ENCODE results near the gene CD248.

Gene CD248

DNA sequence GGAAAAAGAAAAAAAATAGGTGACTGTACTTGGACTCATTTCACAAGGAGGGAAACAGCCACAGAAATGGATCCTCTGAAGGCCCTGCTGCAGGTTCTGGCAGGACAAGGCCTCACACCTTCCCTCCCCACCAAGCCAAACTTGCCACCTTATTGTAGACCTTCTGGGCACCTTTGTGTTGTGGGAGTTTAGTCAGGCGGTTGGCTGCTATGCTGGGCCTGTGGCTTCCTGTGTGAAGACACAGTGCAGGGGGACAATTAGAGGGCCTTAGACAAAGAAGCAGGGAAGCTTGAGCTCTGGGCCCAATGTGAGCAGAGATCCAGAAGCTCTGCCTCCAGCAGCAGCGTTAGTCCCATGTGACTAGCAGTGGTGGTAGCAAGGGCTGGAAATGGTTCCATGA is 44.2 kb downstream of the CD248 start:
- Histone ChIP-seq H3K9ac (ENCODE audit: low read length) (no peak overlapping the region), H3K9me3 (ENCODE audit: insufficient read depth, low read length) (no peaks in the 10 kb centered on the region), H2AFZ (ENCODE audit: low read depth, low read length, severe bottlenecking) (no peak overlapping the region), H4K20me1 (ENCODE audit: low read depth, low read length) (no peaks in the 10 kb centered on the region; the same call in 1 of the 2 replicates), H3K4me2 (ENCODE audit: low read depth, low read length, poor library complexity, severe bottlenecking) (no peak overlapping the region), H3K27ac (ENCODE audit: low read depth, low read length) (no peak overlapping the region), H3F3A (ENCODE audit: insufficient read depth) (peaks cover 6% of the 10 kb centered on the region), H3K36me3 (ENCODE audit: low read length) (0 out of 2 replicates have a peak, but pooled peaks cover 5% of the 10 kb centered on the region), H3K79me2 (ENCODE audit: insufficient read depth, low read length) (peaks cover 24% of the 10 kb centered on the region), H3K4me3 (ENCODE audit: insufficient read depth, low read length, poor library complexity, severe bottlenecking) (no peak overlapping the region), H3K27me3 (ENCODE audit: low read length) (no peaks in the 10 kb centered on the region), H3K9me2 (replicated peaks; ENCODE audit: insufficient read depth, low read length) (no peaks in the 10 kb centered on the region)
- TF ChIP-seq, protein P1, sequence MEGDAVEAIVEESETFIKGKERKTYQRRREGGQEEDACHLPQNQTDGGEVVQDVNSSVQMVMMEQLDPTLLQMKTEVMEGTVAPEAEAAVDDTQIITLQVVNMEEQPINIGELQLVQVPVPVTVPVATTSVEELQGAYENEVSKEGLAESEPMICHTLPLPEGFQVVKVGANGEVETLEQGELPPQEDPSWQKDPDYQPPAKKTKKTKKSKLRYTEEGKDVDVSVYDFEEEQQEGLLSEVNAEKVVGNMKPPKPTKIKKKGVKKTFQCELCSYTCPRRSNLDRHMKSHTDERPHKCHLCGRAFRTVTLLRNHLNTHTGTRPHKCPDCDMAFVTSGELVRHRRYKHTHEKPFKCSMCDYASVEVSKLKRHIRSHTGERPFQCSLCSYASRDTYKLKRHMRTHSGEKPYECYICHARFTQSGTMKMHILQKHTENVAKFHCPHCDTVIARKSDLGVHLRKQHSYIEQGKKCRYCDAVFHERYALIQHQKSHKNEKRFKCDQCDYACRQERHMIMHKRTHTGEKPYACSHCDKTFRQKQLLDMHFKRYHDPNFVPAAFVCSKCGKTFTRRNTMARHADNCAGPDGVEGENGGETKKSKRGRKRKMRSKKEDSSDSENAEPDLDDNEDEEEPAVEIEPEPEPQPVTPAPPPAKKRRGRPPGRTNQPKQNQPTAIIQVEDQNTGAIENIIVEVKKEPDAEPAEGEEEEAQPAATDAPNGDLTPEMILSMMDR (IDR thresholded peaks at IDR 0.05; ENCODE audit: insufficient read depth, low read length, poor library complexity, severe bottlenecking): no peak
- no peak for TF ChIP-seq EZH2phosphoT487 (conservative IDR thresholded peaks at IDR 0.05; ENCODE audit: low read length)

DNA sequence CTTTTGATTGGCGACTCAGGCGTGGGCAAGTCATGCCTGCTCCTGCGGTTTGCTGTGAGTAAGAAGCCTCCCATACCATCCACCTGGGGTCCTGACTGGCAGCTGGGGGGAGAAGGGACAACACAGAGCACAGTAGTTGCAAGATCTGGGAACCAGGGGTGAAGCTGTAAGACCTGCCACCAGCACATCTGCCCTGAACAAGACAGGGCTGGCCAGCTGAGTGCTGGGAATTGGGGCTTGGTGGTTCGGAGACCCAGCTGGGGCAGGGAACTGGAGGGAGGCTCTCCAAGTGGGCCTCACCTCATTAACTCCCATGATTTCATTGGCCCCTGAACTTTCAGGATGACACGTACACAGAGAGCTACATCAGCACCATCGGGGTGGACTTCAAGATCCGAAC is 45.0 kb downstream of the CD248 start:
- peaks cover 24% of the 10 kb centered on the region for H3K79me2 ChIP-seq (ENCODE audit: insufficient read depth, low read length)
- TF ChIP-seq EZH2phosphoT487 (conservative IDR thresholded peaks at IDR 0.05; ENCODE audit: low read length): no peak
- TF ChIP-seq, protein P1 (IDR thresholded peaks at IDR 0.05; ENCODE audit: insufficient read depth, low read length, poor library complexity, severe bottlenecking): no peak
- no peaks in the 10 kb centered on the region for H3K27me3 ChIP-seq (ENCODE audit: low read length)
- no peaks in the 10 kb centered on the region; the same call in 1 of the 2 replicates for H4K20me1 ChIP-seq (ENCODE audit: low read depth, low read length)
- no peak overlapping the region for H3K27ac ChIP-seq (ENCODE audit: low read depth, low read length)
- no peak overlapping the region for H3K4me3 ChIP-seq (ENCODE audit: insufficient read depth, low read length, poor library complexity, severe bottlenecking)
- H3K4me2 ChIP-seq (ENCODE audit: low read depth, low read length, poor library complexity, severe bottlenecking): no peak overlapping the region
- H3K9ac ChIP-seq (ENCODE audit: low read length): no peak overlapping the region
- H3K9me2 ChIP-seq (replicated peaks; ENCODE audit: insufficient read depth, low read length): no peaks in the 10 kb centered on the region
- no peak overlapping the region for H2AFZ ChIP-seq (ENCODE audit: low read depth, low read length, severe bottlenecking)
- peaks cover 6% of the 10 kb centered on the region for H3F3A ChIP-seq (ENCODE audit: insufficient read depth)
- H3K36me3 ChIP-seq (ENCODE audit: low read length): 0 out of 2 replicates have a peak, but pooled peaks cover 5% of the 10 kb centered on the region
- no peaks in the 10 kb centered on the region for H3K9me3 ChIP-seq (ENCODE audit: insufficient read depth, low read length)

DNA sequence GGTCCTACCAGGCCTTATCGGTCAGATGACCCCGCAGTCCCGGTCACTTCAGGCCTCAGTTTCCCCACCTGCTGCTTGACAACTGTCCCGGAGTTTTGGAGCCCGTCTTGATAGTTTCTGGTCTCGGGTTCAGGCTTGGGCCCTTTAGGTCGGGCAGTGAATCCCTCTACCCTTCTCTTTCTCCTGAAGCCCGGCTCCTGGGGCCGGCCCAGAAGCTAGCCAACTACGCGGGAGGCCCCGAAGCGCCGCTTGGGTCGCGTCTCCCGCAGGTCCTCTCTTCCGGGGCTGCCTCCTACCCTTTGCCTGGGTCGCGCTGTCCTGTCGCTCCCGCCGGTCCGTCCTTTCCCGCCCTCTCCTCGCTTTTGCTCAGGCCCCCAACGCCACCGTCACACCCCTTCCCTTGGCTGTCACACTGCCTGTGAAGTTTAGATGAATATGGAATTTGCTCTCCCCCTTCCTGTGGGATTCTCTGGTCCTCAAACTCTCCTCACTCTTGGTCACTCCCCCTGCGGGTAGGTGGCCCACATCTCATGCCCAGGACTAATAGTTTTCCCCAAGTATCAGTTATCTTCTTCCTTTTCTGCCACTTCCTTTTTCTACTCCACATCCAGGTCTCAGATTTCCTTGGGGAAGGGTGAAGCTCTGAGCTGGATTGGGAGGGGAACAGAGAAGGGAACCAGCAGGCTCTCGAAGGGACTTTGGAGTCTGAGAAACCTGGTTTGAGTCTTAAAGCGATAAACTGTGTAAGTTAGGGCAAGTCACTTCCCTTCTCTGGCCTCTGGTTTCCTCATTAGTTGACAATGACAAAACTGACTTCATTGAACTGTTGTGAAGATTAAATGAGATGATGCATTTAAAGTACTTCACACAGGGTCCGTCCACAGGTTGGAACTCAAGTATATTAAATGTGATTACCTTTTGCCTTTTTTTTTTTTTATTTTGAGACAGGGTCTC is 47.6 kb downstream of the CD248 start:
- H2AFZ ChIP-seq (ENCODE audit: low read depth, low read length, severe bottlenecking): no peak overlapping the region
- H4K20me1 ChIP-seq (ENCODE audit: low read depth, low read length): no peaks in the 10 kb centered on the region
- no peaks in the 10 kb centered on the region for H3K9me2 ChIP-seq (replicated peaks; ENCODE audit: insufficient read depth, low read length)
- H3K27ac ChIP-seq (ENCODE audit: low read depth, low read length): peak overlapping the region; percentile 75
- peaks cover 24% of the 10 kb centered on the region for H3K79me2 ChIP-seq (ENCODE audit: insufficient read depth, low read length)
- H3K4me2 ChIP-seq (ENCODE audit: low read depth, low read length, poor library complexity, severe bottlenecking): peak overlapping the region; percentile 89
- no peaks in the 10 kb centered on the region for H3K9me3 ChIP-seq (ENCODE audit: insufficient read depth, low read length)
- peak overlapping the region; percentile 92 for H3K9ac ChIP-seq (ENCODE audit: low read length)
- H3F3A ChIP-seq (ENCODE audit: insufficient read depth): peaks cover 6% of the 10 kb centered on the region
- H3K4me3 ChIP-seq (ENCODE audit: insufficient read depth, low read length, poor library complexity, severe bottlenecking): peak overlapping the region; percentile 99
- TF ChIP-seq EZH2phosphoT487 (conservative IDR thresholded peaks at IDR 0.05; ENCODE audit: low read length): no peak
- H3K27me3 ChIP-seq (ENCODE audit: low read length): no peaks in the 10 kb centered on the region
- H3K36me3 ChIP-seq (ENCODE audit: low read length): 0 out of 2 replicates have a peak, but pooled peaks cover 4% of the 10 kb centered on the region
